Glutamatergic neuron (in vitro differentiated cells): ENCODE data around the gene PORCN. TPM values are rescaled to one million over a fixed set of nuclear protein-coding genes. Genes with fewer than 3 reads are reported as not detected.

Experiments used
- DNase-seq: peaks from one replicate; pipeline ENCODE4 v3.0.0; 2022
- H3K27ac Mint-ChIP-seq: one replicate; pipeline ENCODE4 v1.8.0; 2020; ENCODE audit warnings: mild to moderate bottlenecking, mixed read lengths, inconsistent platforms; ENCODE audit not compliant: unreplicated experiment
- H3K27me3 Mint-ChIP-seq: one replicate; pipeline ENCODE4 v1.8.0; 2020; ENCODE audit warnings: mild to moderate bottlenecking, moderate library complexity, mixed read lengths, inconsistent platforms; ENCODE audit not compliant: unreplicated experiment
- H3K36me3 Mint-ChIP-seq: one replicate; pipeline ENCODE4 v1.8.0; 2020; ENCODE audit warnings: mild to moderate bottlenecking, mixed read lengths, inconsistent platforms; ENCODE audit not compliant: unreplicated experiment
- H3K4me1 Mint-ChIP-seq: one replicate; pipeline ENCODE4 v1.8.0; 2020; ENCODE audit warnings: mild to moderate bottlenecking, low read depth, mixed read lengths, inconsistent platforms; ENCODE audit not compliant: unreplicated experiment
- H3K4me3 Mint-ChIP-seq: one replicate; pipeline ENCODE4 v1.8.0; 2020; ENCODE audit warnings: mild to moderate bottlenecking, mixed read lengths, inconsistent platforms; ENCODE audit not compliant: unreplicated experiment
- H3K9me3 Mint-ChIP-seq: one replicate; pipeline ENCODE4 v1.8.0; 2020; ENCODE audit warnings: mild to moderate bottlenecking, moderate library complexity, mixed read lengths, inconsistent platforms; ENCODE audit not compliant: unreplicated experiment
- CTCF ChIP-seq: fragments of 200-600 bp; sonication (generic); IDR thresholded peaks from one replicate; pipeline ENCODE4 v1.5.0; 2021; ENCODE audit not compliant: partially characterized antibody, unreplicated experiment
- total RNA-seq: library from RNA; stranded (reverse); fragmentation: NEBNext Ultra II Directional; extraction: Animal tissue kit (Norgen Biotek cat#: 25700); gene quantifications from one replicate; pipeline ENCODE4 v1.2.1, GENCODE V29; 2021; ENCODE audit not compliant: unreplicated experiment

Gene PORCN
- total RNA-seq, 1 donor from 2014 or later = 18.6 TPM

GRCh38 chrX:48558271-48558670, 49.5 kb downstream of the PORCN start:
- Mint-ChIP-seq H3K4me1 (no peaks in the 10 kb centered on the region), H3K36me3 (no peaks in the 10 kb centered on the region), H3K27ac (no peak overlapping the region), H3K27me3 (peaks cover 1% of the 10 kb centered on the region), H3K9me3 (no peaks in the 10 kb centered on the region), H3K4me3 (no peak overlapping the region)
- TF ChIP-seq CTCF = no peak
- no peak for DNase-seq

GRCh38 chrX:48559636-48560035, 50.8 kb downstream of the PORCN start:
- Mint-ChIP-seq H3K4me3 (no peak overlapping the region), H3K4me1 (no peaks in the 10 kb centered on the region), H3K9me3 (no peaks in the 10 kb centered on the region), H3K27ac (no peak overlapping the region), H3K36me3 (no peaks in the 10 kb centered on the region), H3K27me3 (peaks cover 1% of the 10 kb centered on the region)
- no peak for TF ChIP-seq CTCF
- DNase-seq = no peak

GRCh38 chrX:48560056-48560455, 51.3 kb downstream of the PORCN start:
- Mint-ChIP-seq H3K4me1 (no peaks in the 10 kb centered on the region), H3K27me3 (peaks cover 1% of the 10 kb centered on the region), H3K9me3 (no peaks in the 10 kb centered on the region), H3K36me3 (no peaks in the 10 kb centered on the region), H3K4me3 (no peak overlapping the region), H3K27ac (no peak overlapping the region)
- no peak for TF ChIP-seq CTCF
- DNase-seq = no peak

GRCh38 chrX:48560681-48561080, 51.9 kb downstream of the PORCN start:
- DNase-seq = no peak
- no peaks in the 10 kb centered on the region for H3K9me3 Mint-ChIP-seq
- no peaks in the 10 kb centered on the region for H3K36me3 Mint-ChIP-seq
- H3K27me3 Mint-ChIP-seq = peaks cover 1% of the 10 kb centered on the region
- H3K27ac Mint-ChIP-seq = no peak overlapping the region
- no peak for TF ChIP-seq CTCF
- no peaks in the 10 kb centered on the region for H3K4me1 Mint-ChIP-seq
- no peak overlapping the region for H3K4me3 Mint-ChIP-seq

GRCh38 chrX:48569958-48570357, 61.2 kb downstream of the PORCN start:
- Mint-ChIP-seq H3K27ac (no peak overlapping the region), H3K36me3 (no peaks in the 10 kb centered on the region), H3K27me3 (peaks cover 9% of the 10 kb centered on the region), H3K4me1 (peaks cover 4% of the 10 kb centered on the region), H3K9me3 (peaks cover 8% of the 10 kb centered on the region), H3K4me3 (no peak overlapping the region)
- no peak for TF ChIP-seq CTCF
- DNase-seq = no peak

Other genes with a start within 250 kb of the PORCN start
- gene SSX3, start 152.3 kb upstream of the PORCN start, total RNA-seq = not detected
- 0.71 TPM for gene SSX4, start 125.5 kb upstream of the PORCN start, total RNA-seq
- gene SSX4B, start 97.0 kb upstream of the PORCN start, total RNA-seq = 0.71 TPM
- 136 TPM for gene SLC38A5, start 38.7 kb upstream of the PORCN start, total RNA-seq
- 87.6 TPM for gene FTSJ1, start 32.8 kb upstream of the PORCN start, total RNA-seq
- 132 TPM for gene EBP, start 12.8 kb downstream of the PORCN start, total RNA-seq
- gene TBC1D25, start 30.7 kb downstream of the PORCN start, total RNA-seq = 34.3 TPM
- gene RBM3, start 65.5 kb downstream of the PORCN start, total RNA-seq = 294 TPM
- gene WDR13, start 88.5 kb downstream of the PORCN start, total RNA-seq = 70.4 TPM
- gene WAS, start 174.8 kb downstream of the PORCN start, total RNA-seq = 2.6 TPM
- 4.7 TPM for gene SUV39H1, start 187.7 kb downstream of the PORCN start, total RNA-seq